B cell (primary cell): Measurements from ENCODE around the gene TBC1D22A.

Experiments used
- CTCF ChIP-seq: fragments of 200-600 bp; IDR thresholded peaks from one replicate; pipeline ENCODE4 v1.8.0; 2022; ENCODE audit warnings: antibody characterized with exemption, mild to moderate bottlenecking
- EZH2 ChIP-seq: IDR thresholded peaks from 2 replicates; pipeline ENCODE4 v1.6.1; 2012; ENCODE audit warnings: borderline replicate concordance, low read depth, mild to moderate bottlenecking, moderate library complexity, low read length; ENCODE audit not compliant: insufficient read depth, poor library complexity, severe bottlenecking

GRCh38 chr22:47213571-47214230, 451.3 kb downstream of the TBC1D22A start:
- TF ChIP-seq EZH2 (no peak), CTCF (peak; percentile 87)
